DMS 273 (cell line): ENCODE results near the gene LTBP1.

Source experiments
- DNase-seq: peaks from one replicate; lab custom pipeline; 2025; ENCODE audit not compliant: unreplicated experiment; lab: John Stamatoyannopoulos, UW

LTBP1 gene

GRCh38 chr2:33289961-33290360 is 343.2 kb downstream of the LTBP1 start:
- DNase-seq = no peak

GRCh38 chr2:33291278-33292013 is 344.7 kb downstream of the LTBP1 start:
- DNase-seq = peak; percentile 23

- DNase-seq = no peak
These were observed 345.3 kb downstream of the LTBP1 start for GRCh38 chr2:33292063-33292462.

GRCh38 chr2:33292981-33293595 is 346.3 kb downstream of the LTBP1 start:
- no peak for DNase-seq

- no peak for DNase-seq
These were observed 351.5 kb downstream of the LTBP1 start for GRCh38 chr2:33298233-33298632.

- DNase-seq = no peak
These were observed 354.6 kb downstream of the LTBP1 start for GRCh38 chr2:33301355-33301754.

- no peak for DNase-seq
These were observed 355.6 kb downstream of the LTBP1 start for GRCh38 chr2:33302348-33302747.

- no peak for DNase-seq
These were observed 357.5 kb downstream of the LTBP1 start for GRCh38 chr2:33304032-33304864.

- DNase-seq = peak; percentile 18
These were observed 361.0 kb downstream of the LTBP1 start for GRCh38 chr2:33307659-33308270.

GRCh38 chr2:33312355-33312754 is 365.6 kb downstream of the LTBP1 start:
- no peak for DNase-seq

- DNase-seq = no peak
These were observed 366.3 kb downstream of the LTBP1 start for GRCh38 chr2:33313039-33313438.

- DNase-seq = peak; percentile 14
These were observed 367.8 kb downstream of the LTBP1 start for GRCh38 chr2:33314541-33314940.

GRCh38 chr2:33316328-33316727 is 369.6 kb downstream of the LTBP1 start:
- no peak for DNase-seq

- no peak for DNase-seq
These were observed 370.7 kb downstream of the LTBP1 start for GRCh38 chr2:33317369-33318007.

- no peak for DNase-seq
These were observed 371.7 kb downstream of the LTBP1 start for GRCh38 chr2:33318456-33318855.

GRCh38 chr2:33320573-33320972 is 373.8 kb downstream of the LTBP1 start:
- no peak for DNase-seq

GRCh38 chr2:33321236-33321771 is 374.6 kb downstream of the LTBP1 start:
- no peak for DNase-seq

GRCh38 chr2:33321876-33322483 is 375.2 kb downstream of the LTBP1 start:
- DNase-seq = no peak

GRCh38 chr2:33322612-33323011 is 375.9 kb downstream of the LTBP1 start:
- DNase-seq = no peak

GRCh38 chr2:33323957-33324356 is 377.2 kb downstream of the LTBP1 start:
- no peak for DNase-seq
